Motor neuron (in vitro differentiated cells): ENCODE measurements around the gene SPON1. TPM values are rescaled to one million over a fixed set of nuclear protein-coding genes. Genes with fewer than 3 reads are reported as not detected.
"Not testable (repeated sequence)": the region's sequence is repeated elsewhere in the genome, so short reads cannot be mapped to it uniquely, and the experiment has no call there.

Source experiments
- ATAC-seq, 8 experiments: fragments of 200-7000 bp; cut with Tn5 transposase; replicated peaks in 6 of 8; 2 replicates each; pipeline ENCODE4 v1.8.0; 2021; ENCODE audit warnings: mild to moderate bottlenecking in 8 of 8, moderate library complexity in 8 of 8
- H3K27ac ChIP-seq, 2 donors: fragments of 250-450 bp; sonication (Bioruptor Pico); 2 replicates each; pipeline ENCODE4 v1.9.0; 2021; ENCODE audit warnings: antibody characterized with exemption in 2 of 2, mild to moderate bottlenecking in 2 of 2, moderate library complexity in 1 of 2
- H3K4me1 ChIP-seq, 2 donors: fragments of 250-450 bp; sonication (Bioruptor Pico); replicated peaks in 1 of 2; 2 replicates each; pipeline ENCODE4 v1.6.1; 2021; ENCODE audit warnings: antibody characterized with exemption in 2 of 2, mild to moderate bottlenecking in 2 of 2, moderate library complexity in 1 of 2
- H3K4me3 ChIP-seq, 5 donors: fragments of 250-450 bp; sonication (Bioruptor Pico); 2 replicates each; pipeline ENCODE4 v1.9.0; 2021; ENCODE audit warnings: antibody characterized with exemption in 5 of 5, mild to moderate bottlenecking in 5 of 5, moderate library complexity in 4 of 5
- WGBS, 10 experiments: fragments of 450-650 bp; shearing (Covaris generic); methylation state at CpG; one replicate each; pipeline ENCODE4 v1.0.0; 2022; 5-methylcytosine and 5-hydroxymethylcytosine counted together
- in situ Hi-C, 9 experiments: fragments of 400-800 bp; cut with MboI; loops; one replicate each; pipeline ENCODE4 v1.15.0; 2021; ENCODE audit warnings: low sequenced_read_pairs in 9 of 9, low pct_unique_long_range_greater_than_20kb in 2 of 9; ENCODE audit not compliant: unreplicated experiment in 9 of 9
- total RNA-seq, 8 experiments: library from RNA; unstranded; fragments of 300-600 nt; gene quantifications; 2 replicates each; pipeline versions ENCODE4 v1.2.3 to v1.2.4, GENCODE V29; 2022

Gene SPON1
- total RNA-seq, 8 experiments from 2014 or later: 0.41 to 294 (median 9.5) TPM

DNA sequence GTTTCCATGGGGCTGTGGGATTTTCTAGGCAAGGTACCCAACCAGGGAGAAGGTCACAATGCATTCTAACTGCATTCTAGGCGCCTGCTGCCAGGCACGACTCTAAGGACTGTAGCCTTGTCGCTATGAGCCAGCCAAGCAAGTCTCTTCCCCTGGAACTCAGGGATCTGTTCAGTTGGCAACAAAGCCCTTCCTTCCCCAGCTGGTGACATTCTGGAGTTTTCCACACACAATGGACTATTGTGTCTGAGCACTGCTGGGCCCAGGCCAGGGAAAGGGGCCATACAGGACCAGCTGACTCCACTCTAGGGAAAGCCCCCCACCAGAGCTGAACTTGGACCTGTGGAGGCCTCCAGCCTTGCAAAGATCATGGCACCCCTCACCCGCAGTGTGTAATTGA lies 279.7 kb downstream of the SPON1 start:
- peak in 3 of 8 experiments; percentile 56 to 91 (median 81) for ATAC-seq
- Histone ChIP-seq H3K4me1 (peaks cover 0 to 3% of the 10 kb centered on the region in 2 donors), H3K4me3 (no peak overlapping the region), H3K27ac (no peak overlapping the region)
- in situ Hi-C loops: loop anchor here in 7 of 9 experiments (10.0 to 25.0 kb wide), 4 partner anchors 277 to 480 kb away; partner anchors contain the start of gene SPON1 (in 5 of the 7)
- WGBS, 10 experiments: 43 to 100% (median 63%) methylated on average over 1 to 3 of the region's 4 CpGs; no CpG with 5 or more reads in 6 of the 10 experiments

DNA sequence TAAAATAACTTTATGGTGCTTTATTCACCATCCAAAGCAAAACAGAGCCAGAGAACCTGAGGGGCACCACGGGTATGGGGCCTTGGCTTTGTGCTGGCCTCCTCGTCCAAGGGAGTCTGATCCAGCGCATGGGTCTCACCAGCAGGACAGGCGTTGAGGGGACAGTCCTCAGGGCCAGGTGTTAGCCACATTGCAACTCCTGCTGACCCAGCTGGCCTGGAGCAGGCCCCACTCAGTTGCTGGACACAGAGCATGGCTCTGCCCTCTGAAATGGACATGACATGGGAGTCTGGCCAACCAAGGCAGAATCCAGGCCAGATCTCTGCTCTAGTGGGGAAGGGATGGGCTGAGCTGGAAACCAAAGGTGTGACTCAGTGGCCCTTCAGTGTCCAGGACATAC lies 280.2 kb downstream of the SPON1 start:
- 33 to 86% methylated on average over 2 to 4 of the region's 4 CpGs; no CpG with 5 or more reads in 8 of the 10 experiments for WGBS, 10 experiments
- in situ Hi-C loops: loop anchor here in 7 of 9 experiments (10.0 to 25.0 kb wide), 4 partner anchors 278 to 480 kb away; partner anchors contain the start of gene SPON1 (in 5 of the 7)
- no peak overlapping the region for H3K4me3 ChIP-seq
- H3K4me1 ChIP-seq: peaks cover under 1 to 3% of the 10 kb centered on the region in 2 donors
- no peak for ATAC-seq
- no peak overlapping the region for H3K27ac ChIP-seq

DNA sequence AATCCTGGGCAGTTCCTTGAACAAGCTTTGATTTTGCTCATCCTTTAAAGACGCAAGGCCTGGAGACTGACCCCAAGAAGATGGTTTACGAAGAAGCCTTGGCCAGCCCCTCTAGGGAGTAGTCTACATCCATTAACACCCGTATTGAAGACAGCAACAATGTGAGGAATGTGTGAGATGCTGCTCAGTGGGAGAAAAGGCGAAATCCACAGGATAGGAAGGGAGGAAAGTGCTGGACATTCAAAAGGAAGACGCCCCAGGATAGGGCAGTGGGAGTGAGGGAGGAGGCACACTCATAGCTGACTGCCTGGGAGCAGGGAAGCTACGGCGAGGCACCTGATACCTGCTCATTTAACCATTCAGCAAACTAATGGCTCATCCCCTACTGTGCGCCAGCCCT lies 282.4 kb downstream of the SPON1 start:
- in situ Hi-C loops: loop anchor here in 7 of 9 experiments (10.0 to 25.0 kb wide), 4 partner anchors 280 to 483 kb away; partner anchors contain the start of gene SPON1 (in 5 of the 7)

DNA sequence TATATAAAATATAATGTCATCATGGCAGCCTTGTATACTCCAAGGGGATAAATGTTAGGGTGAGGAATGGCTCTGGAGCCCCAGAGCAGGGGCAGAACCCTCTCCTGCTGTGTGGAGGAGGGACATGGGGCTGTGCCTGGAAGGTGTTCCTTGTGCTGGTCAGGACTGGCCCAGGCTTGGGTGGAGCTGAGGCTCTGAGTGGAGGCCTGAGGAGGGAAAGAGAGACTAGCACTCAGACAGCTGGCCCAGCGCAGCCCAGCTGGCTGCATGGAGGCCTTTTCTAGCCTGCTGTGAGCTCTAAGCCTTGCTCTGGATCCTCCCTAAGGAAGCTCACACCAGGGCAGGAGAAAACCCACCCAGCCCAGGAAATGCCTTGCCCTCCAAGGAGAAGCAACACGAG lies 282.9 kb downstream of the SPON1 start:
- Histone ChIP-seq H3K4me1 (peaks cover 15 to 16% of the 10 kb centered on the region in 2 donors), H3K27ac (no peak overlapping the region), H3K4me3 (no peak overlapping the region)
- peak in 2 of 8 experiments; percentile 64 to 66 for ATAC-seq
- WGBS, 10 experiments: 33 to 100% (median 83%) methylated on average over 1 of the region's 2 CpGs; no CpG with 5 or more reads in 7 of the 10 experiments
- in situ Hi-C loops: loop anchor here in 7 of 9 experiments (10.0 to 25.0 kb wide), 4 partner anchors 281 to 483 kb away; partner anchors contain the start of gene SPON1 (in 5 of the 7)

More for the DNA sequence above, 282.4 kb downstream of the SPON1 start:
- Histone ChIP-seq H3K4me1 (peaks cover 15 to 16% of the 10 kb centered on the region in 2 donors), H3K4me3 (no peak overlapping the region), H3K27ac (no peak overlapping the region)
- no peak for ATAC-seq
- 20 to 90% (median 76%) methylated on average over 1 to 6 of the region's 8 CpGs; no CpG with 5 or more reads in 4 of the 10 experiments for WGBS, 10 experiments

DNA sequence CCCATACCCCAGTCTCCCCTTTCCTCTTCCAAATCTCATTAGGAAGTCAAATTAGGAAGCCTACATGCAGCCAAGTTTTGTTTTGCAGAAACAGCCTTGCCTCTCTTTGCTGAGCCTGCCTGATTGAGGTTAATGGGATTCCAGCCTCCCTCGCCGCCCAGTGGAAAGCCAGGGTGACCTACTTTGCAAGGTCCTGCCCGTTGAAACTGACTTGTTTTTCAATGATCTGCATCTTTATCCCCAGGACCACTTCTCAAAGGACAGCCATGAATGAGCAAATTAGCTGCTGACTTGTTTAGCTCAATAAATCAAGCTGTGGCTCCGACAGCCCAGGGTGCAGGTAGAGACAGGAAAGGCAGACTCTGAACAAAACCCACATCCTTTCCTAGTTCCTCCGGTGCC lies 286.1 kb downstream of the SPON1 start:
- WGBS, 10 experiments: 0 to 56% (median 30%) methylated on average over 1 to 5 of the region's 5 CpGs; no CpG with 5 or more reads in 1 of the 10 experiments
- peak in 5 of 8 experiments; percentile 68 to 86 (median 81) for ATAC-seq
- Histone ChIP-seq H3K27ac (no peak overlapping the region), H3K4me3 (no peak overlapping the region), H3K4me1 (peaks cover 13 to 15% of the 10 kb centered on the region in 2 donors)
- in situ Hi-C loops: loop anchor here in 7 of 9 experiments (10.0 to 25.0 kb wide), 4 partner anchors 284 to 486 kb away; partner anchors contain the start of gene SPON1 (in 5 of the 7)

DNA sequence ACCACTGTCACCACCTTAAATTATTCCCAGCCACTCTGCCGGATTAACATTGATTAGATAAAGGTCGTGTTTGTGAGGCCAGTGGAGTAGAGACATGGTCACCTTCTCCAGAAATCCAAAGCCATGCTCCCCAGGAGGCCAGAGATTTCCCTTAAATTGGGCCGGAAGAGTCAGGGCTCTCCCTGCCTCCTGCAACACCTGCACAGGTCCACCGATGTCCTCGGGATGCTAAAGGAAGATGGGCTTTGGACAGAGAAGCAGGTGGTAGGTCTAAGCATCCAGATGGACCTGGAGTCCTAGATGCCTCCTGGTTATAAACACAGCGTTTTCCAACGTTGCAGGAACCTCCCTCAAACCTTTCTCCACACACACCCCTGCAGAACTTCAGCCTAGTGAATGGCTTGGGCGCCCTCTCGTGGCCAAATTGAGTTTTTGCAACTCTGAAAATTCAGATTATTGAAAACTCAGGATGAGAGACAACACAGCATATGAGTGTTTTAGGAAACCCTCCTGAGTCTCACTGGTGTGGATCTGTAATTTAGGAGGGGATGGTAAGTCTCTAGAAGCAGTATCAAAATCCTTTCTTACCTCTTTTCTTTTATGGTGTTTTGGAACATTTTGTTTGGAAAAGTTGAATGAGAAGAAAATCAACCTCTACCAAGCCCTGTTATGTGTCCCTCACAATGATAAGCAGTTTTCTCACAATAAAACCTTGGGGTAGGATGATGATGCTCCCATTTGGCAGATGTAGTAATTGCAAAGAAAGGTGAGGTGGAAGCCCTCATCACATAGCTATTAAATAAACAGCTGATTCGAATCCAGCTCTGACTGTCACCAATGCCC lies 286.8 kb downstream of the SPON1 start:
- Histone ChIP-seq H3K27ac (no peak overlapping the region), H3K4me1 (peaks cover 13 to 15% of the 10 kb centered on the region in 2 donors), H3K4me3 (no peak overlapping the region)
- peak; percentile 64 to 91 (median 84) for ATAC-seq
- in situ Hi-C loops: loop anchor here in 7 of 9 experiments (10.0 to 25.0 kb wide), 4 partner anchors 285 to 487 kb away; partner anchors contain the start of gene SPON1 (in 5 of the 7)
- 0 to 86% (median 35%) methylated on average over 1 to 8 of the region's 10 CpGs for WGBS, 10 experiments

DNA sequence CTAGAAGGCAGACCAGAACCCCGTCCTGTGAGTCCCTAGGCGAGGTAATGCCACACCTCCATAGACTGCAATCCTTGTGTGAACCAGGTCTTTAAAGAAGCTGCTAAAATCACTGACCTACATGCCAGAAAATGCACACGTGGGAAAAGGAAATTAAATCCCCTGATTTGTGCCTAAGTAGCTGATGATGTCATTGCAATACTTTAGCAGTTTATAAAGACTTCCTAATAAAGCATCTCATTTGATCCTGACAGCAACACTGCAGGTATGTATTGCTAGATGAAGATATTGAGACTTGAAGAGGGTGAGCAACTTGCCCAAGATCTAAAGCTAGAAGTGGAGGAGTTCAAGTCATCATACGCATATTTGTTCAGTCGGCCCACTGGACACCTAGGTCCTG lies 289.2 kb downstream of the SPON1 start:
- 17 to 100% (median 73%) methylated on average over 1 to 4 of the region's 5 CpGs; no CpG with 5 or more reads in 2 of the 10 experiments for WGBS, 10 experiments
- no peak overlapping the region for H3K27ac ChIP-seq
- H3K4me3 ChIP-seq: no peak overlapping the region
- ATAC-seq: no peak
- peaks cover 13 to 15% of the 10 kb centered on the region in 2 donors for H3K4me1 ChIP-seq
- in situ Hi-C loops: loop anchor here in 5 of 9 experiments (10.0 kb wide), 3 partner anchors 297 to 487 kb away; no protein-coding TSS in a partner anchor

DNA sequence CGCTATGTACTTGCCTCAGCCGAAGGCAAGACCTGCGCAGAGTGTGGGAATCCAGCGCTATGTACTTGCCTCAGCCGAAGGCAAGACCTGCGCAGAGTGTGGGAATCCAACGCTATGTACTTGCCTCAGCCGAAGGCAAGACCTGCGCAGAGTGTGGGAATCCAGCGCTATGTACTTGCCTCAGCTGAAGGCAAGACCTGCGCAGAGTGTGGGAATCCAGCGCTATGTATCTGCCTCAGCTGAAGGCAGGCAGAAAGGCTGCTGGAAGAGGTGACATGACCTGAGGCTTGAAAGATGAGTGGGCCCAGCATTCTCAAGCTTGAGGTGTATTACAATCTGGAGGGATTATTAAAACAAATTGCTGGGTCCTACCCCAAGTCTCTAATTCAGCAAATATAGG lies 290.0 kb downstream of the SPON1 start:
- H3K4me1 ChIP-seq: peaks cover 13 to 15% of the 10 kb centered on the region in 2 donors
- H3K27ac ChIP-seq, H3K4me3 ChIP-seq, ATAC-seq: not testable (repeated sequence)
- in situ Hi-C loops: loop anchor here in 5 of 9 experiments (10.0 kb wide), 3 partner anchors 298 to 488 kb away; no protein-coding TSS in a partner anchor
- 100% methylated on average over 1 to 4 of the region's 12 CpGs; no CpG with 5 or more reads in 8 of the 10 experiments for WGBS, 10 experiments

DNA sequence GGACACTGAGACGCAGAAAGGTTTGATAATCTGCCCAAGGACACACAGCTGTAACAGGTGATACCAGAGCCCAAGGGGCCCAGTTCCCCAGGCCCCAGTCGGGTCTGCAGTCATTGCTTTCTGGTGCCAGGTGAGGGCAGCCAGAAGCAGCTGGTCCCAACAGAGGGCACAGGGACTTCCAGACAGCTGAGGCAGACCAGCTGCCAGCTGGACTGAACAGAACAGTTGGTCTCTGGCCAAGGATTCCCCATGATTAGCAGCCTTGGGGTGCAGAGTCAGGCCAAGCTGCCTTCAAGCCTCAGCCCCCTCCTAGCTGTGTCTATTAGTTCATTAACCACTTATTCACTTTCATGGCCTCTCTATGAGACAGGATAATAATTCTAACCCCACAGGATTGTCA lies 290.9 kb downstream of the SPON1 start:
- WGBS, 10 experiments: 17 to 100% (median 100%) methylated on average over 1 of the region's 2 CpGs; no CpG with 5 or more reads in 4 of the 10 experiments
- Histone ChIP-seq H3K27ac (no peak overlapping the region), H3K4me1 (peaks cover 8% of the 10 kb centered on the region in 2 donors), H3K4me3 (no peak overlapping the region)
- in situ Hi-C loops: loop anchor here in 5 of 9 experiments (10.0 kb wide), 3 partner anchors 299 to 489 kb away; no protein-coding TSS in a partner anchor
- no peak for ATAC-seq

DNA sequence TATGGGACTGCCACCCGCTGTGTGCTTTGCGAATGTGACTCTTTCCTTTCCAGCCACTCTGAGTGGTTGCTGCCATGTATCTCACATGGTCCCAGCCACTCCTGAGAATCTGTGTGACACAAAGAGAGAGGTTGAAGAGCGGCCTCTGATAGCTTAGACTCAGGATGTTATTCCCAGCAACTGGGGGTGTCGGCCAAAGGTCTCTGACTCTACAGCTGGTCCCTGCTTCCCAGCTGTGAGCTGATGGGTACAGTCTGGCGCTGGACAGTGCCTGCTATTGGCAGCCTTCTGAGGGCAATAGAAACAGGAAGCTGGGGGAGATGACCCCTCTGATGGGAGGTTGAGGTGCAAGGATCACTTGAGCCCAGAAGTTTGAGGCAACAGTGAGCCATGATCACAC lies 291.3 kb downstream of the SPON1 start:
- H3K27ac ChIP-seq: no peak overlapping the region
- no peak overlapping the region for H3K4me3 ChIP-seq
- H3K4me1 ChIP-seq: peaks cover 4% of the 10 kb centered on the region in 2 donors
- 53 to 100% (median 93%) methylated on average over 1 to 3 of the region's 5 CpGs; no CpG with 5 or more reads in 6 of the 10 experiments for WGBS, 10 experiments
- no peak for ATAC-seq
- in situ Hi-C loops: loop anchor here in 5 of 9 experiments (10.0 kb wide), 3 partner anchors 299 to 489 kb away; no protein-coding TSS in a partner anchor

DNA sequence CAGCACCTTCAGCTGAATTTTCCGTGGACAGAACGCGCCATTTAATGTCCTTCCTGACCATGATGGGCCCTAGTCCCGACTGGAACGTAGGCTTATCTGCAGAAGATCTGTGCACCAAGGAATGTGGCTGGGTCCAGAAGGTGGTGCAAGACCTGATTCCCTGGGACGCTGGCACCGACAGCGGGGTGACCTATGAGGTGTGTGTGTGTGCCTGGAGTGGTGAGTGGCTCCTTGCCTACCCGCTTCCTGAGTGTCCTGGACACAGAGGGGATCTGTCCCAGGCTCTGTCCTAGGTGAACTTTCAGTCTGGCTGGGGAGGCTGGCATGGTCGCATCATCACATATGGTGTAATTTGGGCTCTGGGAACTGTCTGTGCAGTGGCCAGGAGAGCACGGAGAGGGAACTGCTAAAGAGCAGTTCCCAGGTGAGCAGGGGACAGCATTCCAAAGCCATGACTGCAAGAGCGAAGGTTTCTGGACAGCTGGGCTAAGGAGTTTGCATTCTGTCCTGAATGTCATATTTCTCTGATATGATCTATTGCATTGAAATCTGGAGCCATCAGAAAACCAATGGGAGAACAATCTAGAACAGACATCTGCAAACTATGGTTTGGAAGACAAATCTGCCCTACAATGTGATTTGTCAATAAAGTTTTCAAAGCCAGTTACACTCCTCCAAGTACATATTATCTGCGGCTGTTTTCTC lies 292.2 kb downstream of the SPON1 start:
- in situ Hi-C loops: loop anchor here in 5 of 9 experiments (10.0 kb wide), 3 partner anchors 300 to 490 kb away; no protein-coding TSS in a partner anchor
- Histone ChIP-seq H3K4me3 (no peak overlapping the region), H3K27ac (no peak overlapping the region), H3K4me1 (no peaks in the 10 kb centered on the region)
- WGBS, 10 experiments: 0 to 100% (median 86%) methylated on average over 1 to 9 of the region's 13 CpGs; no CpG with 5 or more reads in 4 of the 10 experiments
- no peak for ATAC-seq

DNA sequence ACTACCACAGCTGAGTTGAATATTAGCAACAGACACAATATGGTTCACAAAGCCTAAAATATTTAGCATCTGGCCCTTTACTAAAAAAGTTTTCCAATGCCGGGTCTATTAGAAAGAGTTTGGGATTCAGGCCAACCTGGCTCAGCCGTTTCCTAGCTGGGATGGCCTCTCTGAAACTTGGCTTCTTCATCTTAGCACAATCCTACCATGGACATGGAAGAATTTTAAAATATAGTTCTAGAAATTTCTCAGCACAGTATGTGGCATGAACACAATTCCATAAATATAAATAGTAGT lies 292.7 kb downstream of the SPON1 start:
- WGBS, 10 experiments: 0 to 100% (median 0%) methylated on average over 1 to 2 of the region's 2 CpGs; no CpG with 5 or more reads in 2 of the 10 experiments
- H3K27ac ChIP-seq: no peak overlapping the region
- H3K4me1 ChIP-seq: no peaks in the 10 kb centered on the region
- no peak overlapping the region for H3K4me3 ChIP-seq
- ATAC-seq: no peak
- in situ Hi-C loops: loop anchor here in 5 of 9 experiments (10.0 kb wide), 3 partner anchors 300 to 490 kb away; no protein-coding TSS in a partner anchor
